Esophagus squamous epithelium (tissue), 4 donors: Measurements from ENCODE around the gene MYH10.

Source experiments
- CTCF ChIP-seq, 6 experiments: fragments of 450-650 bp in 4 of 6; fragments of 200-600 bp in 2 of 6; sonication (generic) in 2 of 6; IDR thresholded peaks; one replicate each; pipeline ENCODE4 v1.5.1; 2016 to 2019; ENCODE audit warnings: antibody characterized with exemption in 6 of 6, mild to moderate bottlenecking in 4 of 6, moderate library complexity in 4 of 6
- POLR2A ChIP-seq, 4 donors: fragments of 450-650 bp; IDR thresholded peaks; one replicate each; pipeline ENCODE4 v1.6.1; 2017; ENCODE audit warnings: antibody characterized with exemption in 4 of 4, mild to moderate bottlenecking in 4 of 4, moderate library complexity in 3 of 4

GRCh38 chr17:8675306-8675705 lies 44.8 kb upstream of the MYH10 start:
- TF ChIP-seq CTCF (IDR thresholded peaks at IDR 0.05) (no peak), POLR2A (IDR thresholded peaks at IDR 0.05) (no peak)
